K562 (cell line): ENCODE results near the gene AIF1. TPM values are rescaled to one million over a fixed set of nuclear protein-coding genes. Genes with fewer than 3 reads are reported as not detected.
A peak's percentile ranks its signal among the peaks of the same experiment; 100 is the strongest.

ENCODE experiments used
- BHLHE40 ChIP-seq: IDR thresholded peaks from 2 replicates; pipeline ENCODE4 v1.6.1; 2011; ENCODE audit warnings: low read length, improper control_type of control experiment
- CHD7 ChIP-seq: fragments of 200-600 bp; sonication (generic); IDR thresholded peaks from one replicate; pipeline ENCODE4 v1.6.1; 2012; ENCODE audit warnings: mild to moderate bottlenecking, low read depth, low read length, inconsistent platforms
- CREB1 ChIP-seq, 2 experiments: sonication (generic) in 1 of 2; formaldehyde crosslinking in 1 of 2; IDR thresholded peaks; 2 replicates each; pipeline versions ENCODE4 v1.6.1 to v1.8.0; 2012 to 2022; ENCODE audit warnings: inconsistent platforms in 1 of 2, mild to moderate bottlenecking in 1 of 2, missing genetic modification reagents in 1 of 2, moderate library complexity in 1 of 2
- GABPA ChIP-seq: fragments of 200-800 bp; sonication (Bioruptor generic); conservative IDR thresholded peaks from 2 replicates; pipeline ENCODE4 v1.6.1; 2016; ENCODE audit warnings: low read depth, missing genetic modification characterization, missing compliant biosample characterization
- HBP1 ChIP-seq: fragments of 450-650 bp; formaldehyde crosslinking; IDR thresholded peaks from 2 replicates; pipeline ENCODE4 v1.4.0; 2022; ENCODE audit warnings: missing genetic modification characterization
- RBFOX2 ChIP-seq: fragments of 200-400 bp; formaldehyde crosslinking; IDR thresholded peaks from 2 replicates; pipeline ENCODE4 v1.6.1; 2017; ENCODE audit warnings: low read depth, mild to moderate bottlenecking, low read length, moderate library complexity
- ZNF639 ChIP-seq, 2 experiments: fragments of 200-800 bp in 1 of 2; sonication (Bioruptor generic) in 1 of 2; sonication (generic) in 1 of 2; formaldehyde crosslinking in 1 of 2; IDR thresholded peaks in 1 of 2; conservative IDR thresholded peaks in 1 of 2; 2 replicates each; pipeline versions ENCODE4 v1.5.0 to v1.6.1; 2016 to 2020; ENCODE audit warnings: missing compliant biosample characterization in 1 of 2, missing genetic modification characterization in 1 of 2, missing genetic modification reagents in 1 of 2
- ZNF717 ChIP-seq: fragments of 250-450 bp; sonication (Bioruptor Pico); IDR thresholded peaks from 2 replicates; pipeline ENCODE4 v1.5.0; 2021
- ZNF75A ChIP-seq: fragments of 450-650 bp; formaldehyde crosslinking; IDR thresholded peaks from 2 replicates; pipeline ENCODE4 v1.4.0; 2020; ENCODE audit warnings: mild to moderate bottlenecking
- polyA plus RNA-seq, 8 experiments: library from polyadenylated mRNA; depleted of rRNA in 4 of 8; stranded (reverse) in 5 of 8; unstranded in 3 of 8; fragments of >200 nt; fragmentation: Nextera tagmentation in 2 of 8; fragmentation: Illumina TruSeq in 1 of 8; extraction: Ambion mirVana in 2 of 8; extraction: Trizol in 1 of 8; gene quantifications; 2 replicates each; pipeline versions ENCODE4 v1.2.1 to v1.2.3, GENCODE V29; 2011 to 2014; ENCODE audit warnings: inconsistent platforms in 1 of 8, missing spikeins in 1 of 8
- total RNA-seq, 7 experiments: library from RNA; depleted of rRNA in 6 of 7; stranded (reverse); fragments of >200 nt in 6 of 7; fragmentation: Illumina TruSeq in 2 of 7; extraction: Trizol in 2 of 7; gene quantifications; 2 replicates each; pipeline versions ENCODE4 v1.2.1 to v1.2.3, GENCODE V29; 2011 to 2021; ENCODE audit warnings: low replicate concordance in 1 of 7

The AIF1 gene
- total and polyA plus RNA-seq, 9 of the 15 experiments (the other 6 are each of a cell fraction or from before 2014, with no cell fraction given): 9.4 to 33.4 (median 19.4) TPM

GRCh38 chr6:31568537-31568961 lies 46.5 kb upstream of the AIF1 start (continued):
- TF ChIP-seq CHD7 (no peak), ZNF717 (no peak), GABPA (no peak), ZNF75A (no peak), BHLHE40 (peak; percentile 80), RBFOX2 (no peak), ZNF639 (CRISPR knock-in tag; conservative IDR thresholded peaks at IDR 0.05 in 1 of 2, IDR thresholded peaks at IDR 0.05 in 1 of 2) (no peak), HBP1 (CRISPR knock-in tag) (0 out of 2 replicates have a peak, but pooled peaks have one; percentile 27), CREB1 (IDR thresholded peaks at IDR 0.05) (no peak), CREB1 (CRISPR knock-in tag; IDR thresholded peaks at IDR 0.05) (0 out of 2 replicates have a peak, but pooled peaks have one; percentile 17)
